Cortex of kidney (tissue), 1 donor: ENCODE measurements around the gene TJP3.
"Not testable (repeated sequence)": the region's sequence is repeated elsewhere in the genome, so short reads cannot be mapped to it uniquely, and the experiment has no call there.

Source experiments
- DNase-seq: peaks from one replicate; lab custom pipeline; 2025; lab: John Stamatoyannopoulos, UW

Gene TJP3, protein sequence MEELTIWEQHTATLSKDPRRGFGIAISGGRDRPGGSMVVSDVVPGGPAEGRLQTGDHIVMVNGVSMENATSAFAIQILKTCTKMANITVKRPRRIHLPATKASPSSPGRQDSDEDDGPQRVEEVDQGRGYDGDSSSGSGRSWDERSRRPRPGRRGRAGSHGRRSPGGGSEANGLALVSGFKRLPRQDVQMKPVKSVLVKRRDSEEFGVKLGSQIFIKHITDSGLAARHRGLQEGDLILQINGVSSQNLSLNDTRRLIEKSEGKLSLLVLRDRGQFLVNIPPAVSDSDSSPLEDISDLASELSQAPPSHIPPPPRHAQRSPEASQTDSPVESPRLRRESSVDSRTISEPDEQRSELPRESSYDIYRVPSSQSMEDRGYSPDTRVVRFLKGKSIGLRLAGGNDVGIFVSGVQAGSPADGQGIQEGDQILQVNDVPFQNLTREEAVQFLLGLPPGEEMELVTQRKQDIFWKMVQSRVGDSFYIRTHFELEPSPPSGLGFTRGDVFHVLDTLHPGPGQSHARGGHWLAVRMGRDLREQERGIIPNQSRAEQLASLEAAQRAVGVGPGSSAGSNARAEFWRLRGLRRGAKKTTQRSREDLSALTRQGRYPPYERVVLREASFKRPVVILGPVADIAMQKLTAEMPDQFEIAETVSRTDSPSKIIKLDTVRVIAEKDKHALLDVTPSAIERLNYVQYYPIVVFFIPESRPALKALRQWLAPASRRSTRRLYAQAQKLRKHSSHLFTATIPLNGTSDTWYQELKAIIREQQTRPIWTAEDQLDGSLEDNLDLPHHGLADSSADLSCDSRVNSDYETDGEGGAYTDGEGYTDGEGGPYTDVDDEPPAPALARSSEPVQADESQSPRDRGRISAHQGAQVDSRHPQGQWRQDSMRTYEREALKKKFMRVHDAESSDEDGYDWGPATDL

DNA sequence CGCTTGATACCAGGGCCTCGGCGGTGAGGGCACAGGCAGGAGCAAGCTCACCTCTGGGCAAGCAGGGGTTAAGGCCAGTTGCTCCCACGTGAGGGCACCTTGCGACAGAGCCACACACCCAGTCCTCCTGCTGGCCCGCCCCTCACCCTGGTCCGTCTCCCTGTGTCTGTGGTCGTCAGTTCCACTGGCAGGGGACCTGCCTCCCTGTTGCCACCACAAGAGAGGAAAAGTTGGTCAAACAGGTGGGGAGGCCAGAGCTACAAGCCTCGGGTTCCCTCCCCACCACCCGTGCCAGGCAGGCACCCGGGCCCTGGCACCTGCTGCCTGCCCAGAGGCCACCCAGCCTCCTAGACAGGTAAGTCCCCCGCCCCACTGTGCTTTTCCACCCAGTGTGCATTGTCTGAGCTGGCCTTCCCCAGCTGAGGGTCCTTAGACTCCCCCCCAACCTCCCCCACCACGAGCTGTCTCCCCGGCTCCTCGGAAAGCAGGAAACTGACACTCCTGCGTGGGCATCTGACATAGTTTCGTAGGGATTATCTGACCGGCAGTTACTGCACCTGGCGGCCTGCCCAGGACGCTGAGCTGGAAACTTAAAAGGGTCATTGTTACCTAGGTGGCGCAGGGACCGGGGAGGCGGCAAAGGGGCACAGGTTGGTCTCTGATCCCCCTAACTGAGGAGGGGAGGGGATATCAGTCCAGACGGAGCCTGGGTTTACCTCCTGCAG is at the start of gene TJP3:
Gene TJP3, plus strand, starts transcription at position 178 of the 725 bp plus-strand sequence. CDS start 20,049 bp downstream, outside the sequence.
- DNase-seq: no peak

DNA sequence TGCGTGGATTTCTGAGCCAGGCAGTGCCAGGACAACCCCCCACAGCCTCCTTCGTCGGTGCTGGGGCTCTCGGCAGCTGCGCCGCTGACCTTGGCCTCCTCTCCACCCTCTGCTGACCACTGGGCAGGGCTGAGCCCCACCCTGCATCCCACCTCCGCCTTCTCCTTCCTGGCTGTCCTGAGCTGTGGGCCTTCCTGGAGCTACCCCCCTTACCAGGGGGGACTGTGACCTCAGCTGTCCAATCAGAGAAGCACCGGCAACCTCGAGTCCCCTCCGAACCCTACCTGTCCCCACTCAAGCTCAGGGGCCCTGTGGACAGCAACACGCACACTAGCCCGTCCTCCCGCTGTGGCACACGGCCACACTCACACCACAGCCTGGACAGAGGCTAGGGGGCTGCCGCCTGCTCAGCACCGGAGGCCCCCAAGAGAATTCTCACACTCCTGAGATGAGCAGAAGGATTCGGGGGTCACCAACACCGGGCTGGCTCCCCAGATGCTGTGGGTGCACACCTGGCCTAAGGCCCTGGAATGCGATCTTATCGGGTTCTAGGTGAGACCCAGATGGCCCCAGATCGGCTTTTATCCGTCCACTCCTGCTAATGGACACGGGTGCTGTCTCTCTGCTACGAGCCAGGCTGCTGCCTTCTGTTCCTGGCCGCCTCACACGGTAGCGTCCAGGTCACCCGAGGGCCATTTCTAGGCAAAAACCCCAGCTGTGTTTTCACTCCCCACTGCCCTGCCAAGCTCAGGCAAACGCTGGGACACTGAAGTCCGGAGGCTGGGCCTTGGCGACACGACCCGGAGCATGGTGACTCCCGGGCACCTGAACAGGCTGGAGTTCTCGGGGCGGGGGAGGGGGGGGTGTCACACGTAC is 49.1 kb upstream of the TJP3 start:
- DNase-seq: no peak

DNA sequence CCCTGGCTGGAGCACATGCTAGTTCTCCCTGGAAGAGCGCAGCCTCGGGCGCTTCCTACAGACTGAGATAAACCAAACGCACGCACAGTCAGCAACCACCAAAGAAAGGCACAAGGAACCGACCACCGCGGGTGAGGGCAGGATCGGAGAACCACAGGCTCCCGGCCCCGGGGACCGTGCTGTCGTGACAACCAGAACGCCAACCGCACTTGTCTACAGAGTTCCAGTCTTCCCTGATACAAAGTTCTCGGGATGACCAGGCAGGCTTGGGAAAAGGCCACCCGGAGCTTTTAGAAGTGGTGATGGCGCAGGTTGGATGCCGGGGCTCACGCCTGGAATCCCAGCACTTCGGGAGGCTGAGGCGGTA is 48.5 kb upstream of the TJP3 start:
- DNase-seq: no peak

DNA sequence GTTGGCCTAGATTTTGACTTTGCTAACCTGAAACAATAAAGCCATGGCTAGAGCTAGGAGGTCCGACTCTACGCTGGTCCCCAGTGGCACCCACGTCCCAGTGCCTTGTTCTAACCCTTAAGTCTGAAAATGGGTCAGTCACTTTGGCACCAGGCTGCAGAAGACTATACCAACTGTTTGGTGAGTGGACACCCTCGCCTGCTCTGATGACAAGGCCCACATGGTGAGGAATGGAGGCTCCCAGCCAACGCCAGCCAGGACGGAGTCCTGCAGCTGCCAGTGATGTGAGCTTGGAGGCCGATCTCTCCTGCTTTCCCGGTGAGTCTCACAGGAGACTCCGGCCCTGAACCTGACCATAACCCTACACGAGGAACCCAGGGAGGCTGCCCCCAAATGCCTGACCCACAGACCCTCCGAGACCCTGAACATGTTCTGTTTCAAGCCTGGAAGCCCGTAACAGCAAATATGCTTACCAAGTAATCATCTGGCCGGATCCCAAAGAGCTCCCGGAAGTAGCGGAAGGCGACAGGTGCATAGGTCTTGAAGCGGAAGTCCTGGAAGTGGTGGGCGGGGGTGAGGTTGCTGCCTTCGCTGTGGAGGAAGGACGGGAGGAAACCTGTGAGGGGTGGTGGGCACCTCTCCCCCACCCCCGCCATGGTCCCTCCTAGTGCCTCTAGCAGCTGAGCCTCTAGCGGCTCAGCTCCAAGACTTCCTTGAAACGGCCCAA is 47.5 kb upstream of the TJP3 start:
- DNase-seq: no peak

DNA sequence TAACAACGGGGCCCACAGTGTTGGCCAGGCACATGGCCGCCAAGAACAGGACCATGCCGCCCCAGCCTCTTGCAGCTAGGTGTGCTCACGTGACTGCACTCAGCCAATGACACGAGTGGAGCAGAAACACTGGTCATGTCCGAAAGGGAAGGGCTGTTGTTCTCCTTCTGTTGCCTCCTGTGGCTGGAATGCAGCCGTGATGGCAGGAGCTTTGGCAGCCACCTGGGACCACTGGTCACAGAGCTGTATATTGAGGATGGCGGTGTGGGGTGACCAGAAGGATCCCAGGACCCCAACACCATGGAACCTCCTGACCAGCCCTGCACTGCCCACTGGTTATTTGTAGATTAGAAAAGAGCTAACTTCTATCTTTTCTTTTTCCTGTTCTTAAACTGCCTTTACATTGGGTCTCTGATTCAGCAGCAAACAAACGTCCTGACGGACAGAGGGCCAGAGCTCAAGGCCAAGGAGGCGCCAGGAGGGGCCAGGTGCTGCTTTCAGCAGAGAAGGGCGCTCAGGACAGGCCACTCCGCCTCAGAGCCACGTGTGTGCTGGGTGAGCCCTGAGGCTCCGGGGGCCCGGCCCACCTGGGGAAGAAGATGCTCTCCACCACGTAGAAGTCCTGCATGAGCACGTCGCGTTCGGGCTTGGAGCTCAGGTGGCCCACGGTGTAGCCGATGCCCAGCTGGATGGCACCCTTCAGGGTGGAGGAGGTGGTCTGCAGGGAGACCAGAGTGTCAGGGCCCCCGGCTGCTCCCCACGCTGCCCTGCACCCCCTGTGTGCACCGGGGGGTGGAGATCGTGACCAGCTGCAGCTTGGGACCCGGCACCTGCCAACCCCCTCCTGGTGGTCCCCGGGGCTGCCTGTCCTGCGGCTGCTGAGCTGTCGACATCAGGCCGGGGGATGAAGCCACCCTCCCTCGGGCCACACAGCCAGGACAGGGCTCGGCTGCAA is 46.6 kb upstream of the TJP3 start:
- no peak for DNase-seq

DNA sequence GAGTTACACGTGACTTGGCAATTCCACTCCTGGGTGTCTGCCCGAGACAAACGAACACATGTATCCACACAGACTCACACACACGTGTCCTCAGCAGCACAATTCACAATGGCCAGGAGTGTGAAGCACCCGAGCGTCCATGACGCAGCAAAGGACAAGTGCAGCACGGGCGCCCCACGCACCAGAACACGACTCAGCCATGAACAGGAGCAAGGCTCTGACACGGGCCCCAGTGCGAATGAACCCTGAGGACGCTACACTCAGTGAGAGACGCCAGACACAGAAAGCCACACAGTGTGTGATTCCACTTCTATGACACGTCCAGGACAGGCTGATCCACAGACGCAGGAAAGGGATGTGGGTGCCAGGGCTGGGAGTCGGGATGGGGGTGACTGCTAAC is 44.3 kb upstream of the TJP3 start:
- no peak for DNase-seq

DNA sequence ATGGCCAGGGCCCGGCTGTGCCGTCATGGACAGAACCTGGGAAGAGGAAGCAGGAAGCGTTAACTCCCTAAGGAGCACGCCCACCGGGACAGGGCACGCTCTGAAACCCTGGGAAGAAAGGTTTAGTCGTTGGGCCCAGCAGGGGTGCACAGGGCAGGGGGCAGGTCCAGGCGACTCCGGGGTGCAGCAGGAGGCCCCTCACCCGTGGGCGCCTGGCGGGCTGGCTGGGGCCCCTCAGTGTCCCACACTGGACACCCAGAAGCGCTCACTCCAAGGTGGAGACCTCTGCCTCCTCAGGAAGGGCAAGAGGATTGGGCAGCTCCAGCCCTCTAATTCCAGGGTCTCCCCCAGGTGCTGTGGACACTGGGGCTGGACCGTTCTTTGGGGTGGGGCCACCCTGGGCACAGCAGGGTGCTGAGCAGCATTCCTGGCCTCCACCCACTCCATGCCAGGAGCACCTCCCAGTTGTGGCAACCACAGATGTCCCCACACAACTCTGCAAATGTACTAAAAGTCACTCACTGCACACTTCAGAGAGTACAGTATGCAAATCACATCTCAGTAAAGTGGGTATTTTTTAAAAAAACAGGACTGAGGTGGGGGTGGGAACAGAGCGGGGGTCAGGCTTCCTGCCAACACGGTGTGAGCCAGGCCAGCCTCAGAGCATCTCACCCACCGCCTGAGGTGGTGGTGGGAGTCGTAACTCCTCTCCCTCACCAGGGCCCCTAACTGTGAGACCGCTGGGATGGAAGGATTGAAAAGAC is 43.1 kb upstream of the TJP3 start:
- no peak for DNase-seq

DNA sequence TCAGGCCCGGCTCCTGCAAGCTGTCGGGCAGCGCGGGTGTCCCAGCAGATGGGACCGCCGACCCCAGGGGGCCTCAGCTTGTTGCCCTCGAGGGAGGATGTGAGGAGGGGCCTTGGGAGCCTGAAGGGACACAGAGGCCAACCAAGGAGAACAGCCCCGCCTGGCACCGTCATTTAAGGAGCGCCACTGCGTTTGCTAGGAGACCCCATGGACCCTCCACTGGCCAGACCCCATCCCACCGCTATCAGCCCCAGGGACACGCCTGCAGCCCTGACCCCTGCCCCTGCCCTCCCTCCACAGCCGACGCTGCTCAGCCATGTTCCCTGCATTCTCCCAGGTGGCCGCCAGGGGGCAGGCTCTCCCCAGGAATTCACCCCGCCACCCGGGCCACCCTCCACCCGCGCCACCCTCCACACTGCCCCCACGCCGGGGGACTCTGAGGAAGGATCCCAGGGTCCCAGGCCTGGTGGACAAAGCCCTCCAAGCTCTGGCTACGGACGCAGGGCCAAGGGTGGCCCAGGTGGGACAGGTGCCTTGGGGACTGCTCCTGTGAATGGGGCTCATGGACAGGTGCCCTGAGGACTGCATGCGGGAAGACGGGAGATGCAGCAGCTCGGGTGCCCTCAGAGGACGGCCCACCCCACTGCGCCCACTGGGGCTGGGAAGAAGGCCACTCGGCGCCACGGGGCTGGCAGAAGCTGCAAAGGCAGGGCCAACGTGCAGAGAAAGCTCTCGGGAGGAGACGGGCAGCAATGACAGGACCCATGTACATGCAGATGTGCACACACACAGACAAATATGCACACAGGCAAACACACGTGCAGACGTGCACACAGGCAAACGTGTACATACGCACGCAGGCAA is 42.3 kb upstream of the TJP3 start:
- no peak for DNase-seq

DNA sequence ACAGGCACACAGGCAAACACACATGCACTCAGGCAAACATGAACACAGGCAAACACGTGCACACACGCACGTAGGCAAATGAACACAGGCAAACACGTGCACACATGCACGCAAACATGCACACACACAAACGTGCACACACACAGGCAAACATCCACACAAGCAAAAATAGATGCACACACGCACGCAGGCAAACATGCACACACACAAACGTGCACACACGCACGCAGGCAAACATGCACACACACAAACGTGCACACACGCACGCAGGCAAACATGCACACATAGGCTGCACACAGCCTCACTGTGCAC is 41.7 kb upstream of the TJP3 start:
- DNase-seq: not testable (repeated sequence)

DNA sequence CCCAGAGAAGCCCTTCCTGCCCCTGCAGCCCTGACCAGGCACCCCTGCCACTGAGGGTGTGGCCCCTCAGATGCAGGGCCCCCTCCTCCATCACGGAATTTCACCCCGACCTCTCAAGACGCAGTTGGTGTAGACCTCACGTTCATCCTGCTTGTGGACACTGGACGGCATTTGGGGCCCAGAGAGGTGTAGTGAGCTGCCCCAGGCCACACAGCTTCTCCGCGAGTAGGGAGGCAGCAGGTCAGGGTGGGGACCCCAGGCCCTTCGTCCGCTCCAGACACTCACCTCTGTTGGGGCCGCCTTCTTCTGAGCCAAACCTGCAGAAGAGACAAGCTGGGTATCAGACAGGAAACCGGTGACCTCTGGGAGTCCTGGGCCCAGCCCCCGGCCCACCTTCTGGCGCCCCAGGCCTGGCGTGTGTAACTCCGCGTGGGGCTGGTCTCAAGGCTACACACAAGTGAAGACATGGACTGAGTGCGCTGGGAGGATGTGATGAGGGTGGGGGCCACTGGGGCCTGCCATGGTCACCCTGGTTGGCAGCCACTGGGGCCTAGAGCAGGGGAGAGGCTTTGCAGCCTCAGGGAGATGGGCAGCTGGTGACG is 41.0 kb upstream of the TJP3 start:
- DNase-seq: no peak

DNA sequence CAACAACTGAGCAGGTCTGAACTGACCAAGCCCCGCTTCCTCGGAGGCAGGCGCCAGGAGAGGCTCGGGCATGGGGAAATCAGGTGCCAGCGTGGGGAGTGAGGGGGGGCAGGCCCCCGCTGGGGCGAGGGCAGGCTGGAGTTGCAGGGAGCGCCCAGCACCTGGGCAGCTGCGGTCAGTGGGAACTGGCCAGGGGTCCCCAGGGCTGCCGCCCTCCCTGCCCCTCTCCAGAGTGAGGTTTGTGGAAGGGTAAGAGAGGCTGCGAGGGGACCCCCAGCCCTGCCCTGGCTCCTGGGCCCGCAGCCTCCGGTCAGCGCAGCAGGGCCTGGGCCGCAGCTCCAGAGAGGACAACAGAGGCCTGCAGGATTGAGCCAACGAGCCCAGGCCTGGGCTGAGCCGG is 40.4 kb upstream of the TJP3 start:
- no peak for DNase-seq

DNA sequence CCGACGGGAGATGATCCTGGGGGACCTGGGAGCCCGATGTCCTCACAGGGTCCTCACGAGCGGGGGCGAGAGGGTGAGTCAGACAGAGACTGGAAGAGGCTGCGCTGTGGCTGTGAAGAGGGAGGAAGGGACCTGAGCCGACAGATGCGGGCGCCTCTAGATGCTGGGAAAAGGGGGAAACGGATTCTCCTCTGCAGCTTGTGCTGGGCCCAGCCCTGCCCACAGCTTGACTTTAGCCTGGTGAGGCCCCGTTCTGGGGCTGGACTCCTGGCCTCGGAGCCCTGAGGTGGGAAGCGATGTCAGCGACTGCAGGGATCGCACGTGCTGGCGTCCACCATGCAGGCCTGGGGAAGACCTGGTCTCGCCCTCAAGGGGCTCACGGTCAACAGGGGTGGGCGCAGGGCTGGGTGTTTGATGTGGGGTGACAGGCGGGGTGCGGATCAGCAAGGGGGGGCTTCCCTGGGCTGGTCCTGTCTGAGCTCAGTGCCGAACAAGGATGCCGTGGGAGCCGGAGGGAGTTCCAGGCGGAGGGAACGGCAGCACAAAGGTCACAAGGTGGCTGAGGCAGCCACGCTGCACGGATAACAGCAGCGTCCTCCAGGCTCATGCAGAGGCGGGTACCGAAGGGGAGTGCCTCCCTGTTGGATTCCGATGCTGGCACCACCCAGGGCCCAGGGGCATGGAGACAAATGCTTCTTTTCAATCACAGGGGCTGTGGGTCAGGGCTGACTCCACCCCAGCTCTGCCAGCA is 39.7 kb upstream of the TJP3 start:
- DNase-seq: no peak

DNA sequence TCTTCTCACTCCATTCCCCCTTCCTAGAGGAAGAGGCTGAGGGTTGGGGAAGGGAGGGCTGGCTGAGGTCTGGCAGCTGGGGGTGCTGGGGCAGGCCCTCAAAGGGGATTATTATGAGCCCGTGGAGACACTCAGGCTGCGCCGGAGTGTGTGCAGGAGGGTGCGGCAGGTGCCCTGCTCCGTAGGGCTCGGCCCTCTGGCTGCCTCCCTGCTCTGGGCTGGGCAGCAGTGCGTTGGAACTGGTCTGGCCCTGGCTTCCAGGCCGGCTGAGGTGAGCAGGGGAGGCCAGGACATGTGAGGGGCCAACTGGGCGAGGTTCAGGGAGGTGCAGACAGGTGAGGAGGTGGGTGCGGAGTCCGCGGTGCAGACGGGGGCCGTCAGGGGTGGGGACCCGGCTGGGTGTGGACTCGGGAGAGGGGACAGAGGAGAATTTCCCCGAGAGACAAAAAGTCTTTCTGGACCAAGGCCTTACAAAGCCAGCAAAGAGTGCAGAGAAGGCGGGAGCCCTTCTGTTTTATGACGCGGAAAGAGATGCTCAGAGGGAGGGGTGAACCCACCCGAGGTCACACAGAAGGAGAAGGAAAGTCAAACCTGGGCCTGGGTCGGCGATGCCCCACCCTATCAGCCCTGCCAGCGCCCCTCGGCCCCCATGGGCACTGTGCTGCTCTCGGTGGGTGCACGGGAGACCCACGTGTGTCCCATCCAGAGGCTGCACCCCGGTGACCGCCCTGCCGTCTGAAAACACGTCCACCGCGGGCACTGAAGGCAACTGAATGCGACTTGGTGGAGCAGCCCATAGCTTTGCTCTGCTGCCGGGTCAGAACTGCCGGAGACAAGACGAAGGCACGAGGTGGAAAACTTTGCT is 38.9 kb upstream of the TJP3 start:
- no peak for DNase-seq

DNA sequence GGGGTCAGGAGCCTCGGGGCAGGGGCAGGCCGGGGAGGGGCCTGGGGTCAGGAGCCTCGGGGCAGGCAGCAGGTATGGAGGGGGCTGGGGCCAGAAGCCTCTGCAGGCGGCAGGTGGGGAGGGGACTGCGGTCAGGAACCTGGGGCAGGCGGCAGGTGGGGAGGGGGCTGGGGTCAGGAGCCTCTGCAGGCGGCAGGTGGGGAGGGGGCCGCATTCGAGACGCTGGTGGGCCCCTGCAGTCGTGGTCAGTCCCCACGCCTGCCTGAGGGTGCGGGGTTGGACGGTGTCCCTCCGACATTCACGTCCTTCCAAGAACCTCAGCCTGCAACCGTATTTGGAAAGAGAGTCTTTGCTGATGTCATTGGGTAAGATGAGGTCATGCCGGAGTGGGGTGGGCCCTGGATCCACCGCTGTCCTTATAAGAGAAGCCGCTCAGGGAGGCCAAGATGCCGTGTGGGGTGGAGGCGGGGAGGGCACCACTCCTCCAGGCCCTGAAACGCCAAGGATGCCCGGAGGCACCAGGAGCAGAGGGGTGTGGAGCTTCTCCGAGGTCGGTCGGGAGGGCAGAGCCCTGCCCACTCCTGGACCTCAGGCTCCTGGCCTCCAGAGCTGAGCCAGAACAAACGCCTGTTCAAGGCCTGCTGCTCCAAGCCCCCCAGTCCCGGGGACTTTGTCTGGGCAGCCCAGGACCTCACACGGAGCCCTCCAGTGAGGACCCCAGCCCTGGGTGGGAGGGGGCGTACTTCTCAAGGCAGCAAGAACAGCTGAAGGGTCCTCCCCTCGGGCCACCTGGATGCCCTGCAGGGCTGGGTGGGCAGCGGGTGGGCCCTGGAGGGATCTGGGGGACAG is 38.0 kb upstream of the TJP3 start:
- no peak for DNase-seq
